ENCODE measurements around the gene C19orf47. TPM values are rescaled to one million over a fixed set of nuclear protein-coding genes. Genes with fewer than 3 reads are reported as not detected.

Gene C19orf47
- total and polyA plus RNA-seq, 8 donors, result 0.58 to 59.7 (median 8.6) TPM

DNA sequence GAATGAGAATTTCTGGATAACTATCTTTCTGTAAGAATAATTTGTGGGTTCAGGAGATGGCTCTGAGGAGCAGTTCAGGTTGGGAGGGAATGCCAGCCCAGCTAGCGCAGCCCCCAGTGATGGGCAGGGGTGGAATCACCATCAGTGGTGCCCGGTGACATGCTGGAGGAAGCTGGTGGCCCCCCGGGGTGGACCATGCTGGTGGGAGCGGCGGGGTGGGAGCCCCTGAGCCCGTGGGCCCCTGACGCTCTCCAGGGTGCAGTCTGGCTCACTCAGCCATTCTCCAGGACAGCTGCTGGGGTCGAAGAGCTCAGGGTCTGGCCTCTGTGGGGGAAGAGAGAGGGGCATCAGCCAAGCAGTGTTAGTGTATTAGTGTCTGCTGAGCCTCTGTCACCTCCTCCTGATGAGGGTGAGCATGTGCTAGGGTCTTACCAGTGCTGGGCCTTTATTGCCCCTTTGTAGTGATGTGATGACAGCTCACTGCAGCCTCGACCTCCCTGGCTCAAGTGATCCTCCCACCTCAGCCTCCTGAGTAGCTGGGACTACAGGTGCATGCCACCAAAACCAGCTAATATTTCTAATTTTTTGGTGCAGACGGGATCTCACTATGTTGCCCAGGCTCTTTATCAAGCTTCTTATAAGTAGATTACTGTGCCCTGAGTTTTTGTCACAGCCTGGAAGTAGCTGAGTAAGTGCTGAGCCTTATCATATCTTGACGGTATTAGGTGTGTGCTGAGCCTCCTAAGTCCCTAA lies 31.4 kb upstream of the C19orf47 start:
- H3K4me1 ChIP-seq, result no peaks in the 10 kb centered on the region
- no peaks in the 10 kb centered on the region for H3K9me3 ChIP-seq
- intact Hi-C loops (cut with DNase I; ENCODE audit: low total_unique reads), result no loop called here
- TF ChIP-seq POLR2AphosphoS5 (IDR thresholded peaks at IDR 0.05), result no peak
- no peak for TF ChIP-seq POLR2A (IDR thresholded peaks at IDR 0.05)
- TF ChIP-seq, protein P1, sequence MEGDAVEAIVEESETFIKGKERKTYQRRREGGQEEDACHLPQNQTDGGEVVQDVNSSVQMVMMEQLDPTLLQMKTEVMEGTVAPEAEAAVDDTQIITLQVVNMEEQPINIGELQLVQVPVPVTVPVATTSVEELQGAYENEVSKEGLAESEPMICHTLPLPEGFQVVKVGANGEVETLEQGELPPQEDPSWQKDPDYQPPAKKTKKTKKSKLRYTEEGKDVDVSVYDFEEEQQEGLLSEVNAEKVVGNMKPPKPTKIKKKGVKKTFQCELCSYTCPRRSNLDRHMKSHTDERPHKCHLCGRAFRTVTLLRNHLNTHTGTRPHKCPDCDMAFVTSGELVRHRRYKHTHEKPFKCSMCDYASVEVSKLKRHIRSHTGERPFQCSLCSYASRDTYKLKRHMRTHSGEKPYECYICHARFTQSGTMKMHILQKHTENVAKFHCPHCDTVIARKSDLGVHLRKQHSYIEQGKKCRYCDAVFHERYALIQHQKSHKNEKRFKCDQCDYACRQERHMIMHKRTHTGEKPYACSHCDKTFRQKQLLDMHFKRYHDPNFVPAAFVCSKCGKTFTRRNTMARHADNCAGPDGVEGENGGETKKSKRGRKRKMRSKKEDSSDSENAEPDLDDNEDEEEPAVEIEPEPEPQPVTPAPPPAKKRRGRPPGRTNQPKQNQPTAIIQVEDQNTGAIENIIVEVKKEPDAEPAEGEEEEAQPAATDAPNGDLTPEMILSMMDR (IDR thresholded peaks at IDR 0.05), result no peak
- TF ChIP-seq EP300 (IDR thresholded peaks at IDR 0.05), result no peak
- no peak overlapping the region for H3K27ac ChIP-seq
- H3K4me3 ChIP-seq, result no peak overlapping the region
- no peak for DNase-seq
- WGBS, 5 donors, result 81 to 86% (median 84%) methylated on average over 10 to 11 of the region's 11 CpGs
- no peaks in the 10 kb centered on the region for H3K27me3 ChIP-seq
- peaks cover 17 to 65% (median 60%) of the 10 kb centered on the region in 4 donors for H3K36me3 ChIP-seq

DNA sequence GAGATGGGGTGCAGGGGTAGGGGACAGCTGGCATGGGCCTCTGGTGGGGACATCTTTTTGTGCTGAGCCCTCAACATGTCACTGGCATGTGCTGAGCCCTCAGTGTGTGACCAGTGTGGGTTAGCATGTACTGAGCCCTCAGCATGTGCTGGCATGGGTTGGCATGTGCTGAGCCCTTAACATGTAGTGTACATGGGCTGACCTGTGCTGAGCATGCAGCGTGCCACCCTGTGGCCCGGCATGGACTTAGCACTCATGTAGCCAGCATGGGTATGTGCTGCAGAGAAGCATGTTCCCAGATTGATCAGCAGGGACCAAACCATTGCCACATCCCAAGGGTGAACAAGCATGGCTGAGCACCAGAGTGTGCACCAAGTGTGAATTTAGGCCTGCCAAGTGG lies 30.3 kb upstream of the C19orf47 start:
- intact Hi-C loops (cut with DNase I; ENCODE audit: low total_unique reads), result no loop called here

DNA sequence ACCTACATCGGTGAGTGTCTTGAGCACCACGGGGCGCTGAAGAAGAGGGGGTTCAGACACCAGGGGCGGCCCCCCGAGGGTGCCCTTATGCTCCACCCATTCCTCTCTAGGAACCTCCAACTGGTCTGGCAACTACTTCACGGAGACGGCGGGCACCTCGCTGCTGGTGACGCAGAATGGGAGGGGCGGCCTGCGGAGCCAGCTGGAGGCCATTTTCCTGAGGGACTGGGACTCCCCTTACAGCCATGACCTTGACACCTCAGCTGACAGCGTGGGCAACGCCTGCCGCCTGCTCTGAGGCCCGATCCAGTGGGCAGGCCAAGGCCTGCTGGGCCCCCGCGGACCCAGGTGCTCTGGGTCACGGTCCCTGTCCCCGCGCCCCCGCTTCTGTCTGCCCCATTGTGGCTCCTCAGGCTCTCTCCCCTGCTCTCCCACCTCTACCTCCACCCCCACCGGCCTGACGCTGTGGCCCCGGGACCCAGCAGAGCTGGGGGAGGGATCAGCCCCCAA lies 29.7 kb upstream of the C19orf47 start:
- 90 to 95% (median 91%) methylated on average over 9 to 25 of the region's 25 CpGs for WGBS, 5 donors
- TF ChIP-seq POLR2AphosphoS5 (IDR thresholded peaks at IDR 0.05) (no peak), EP300 (IDR thresholded peaks at IDR 0.05) (no peak), POLR2A (IDR thresholded peaks at IDR 0.05) (no peak)
- TF ChIP-seq, protein P1 (IDR thresholded peaks at IDR 0.05), result no peak
- peaks cover 18 to 82% (median 77%) of the 10 kb centered on the region in 4 donors for H3K36me3 ChIP-seq
- no peaks in the 10 kb centered on the region for H3K27me3 ChIP-seq
- H3K9me3 ChIP-seq, result no peaks in the 10 kb centered on the region
- no peaks in the 10 kb centered on the region for H3K4me1 ChIP-seq
- H3K27ac ChIP-seq, result no peak overlapping the region
- DNase-seq, result no peak
- intact Hi-C loops (cut with DNase I; ENCODE audit: low total_unique reads), result no loop called here
- no peak overlapping the region for H3K4me3 ChIP-seq

More for the DNA sequence above, 30.3 kb upstream of the C19orf47 start:
- WGBS, 5 donors, result 60 to 100% (median 82%) methylated on average over 1 to 2 of the region's 2 CpGs
- H3K36me3 ChIP-seq, result peaks cover 17 to 76% (median 71%) of the 10 kb centered on the region in 4 donors
- H3K27ac ChIP-seq, result no peak overlapping the region
- no peaks in the 10 kb centered on the region for H3K27me3 ChIP-seq
- DNase-seq, result no peak
- H3K9me3 ChIP-seq, result no peaks in the 10 kb centered on the region
- TF ChIP-seq POLR2A (IDR thresholded peaks at IDR 0.05), result no peak
- no peak for TF ChIP-seq EP300 (IDR thresholded peaks at IDR 0.05)
- TF ChIP-seq, protein P1 (IDR thresholded peaks at IDR 0.05), result no peak
- no peak for TF ChIP-seq POLR2AphosphoS5 (IDR thresholded peaks at IDR 0.05)
- no peak overlapping the region for H3K4me3 ChIP-seq
- no peaks in the 10 kb centered on the region for H3K4me1 ChIP-seq

DNA sequence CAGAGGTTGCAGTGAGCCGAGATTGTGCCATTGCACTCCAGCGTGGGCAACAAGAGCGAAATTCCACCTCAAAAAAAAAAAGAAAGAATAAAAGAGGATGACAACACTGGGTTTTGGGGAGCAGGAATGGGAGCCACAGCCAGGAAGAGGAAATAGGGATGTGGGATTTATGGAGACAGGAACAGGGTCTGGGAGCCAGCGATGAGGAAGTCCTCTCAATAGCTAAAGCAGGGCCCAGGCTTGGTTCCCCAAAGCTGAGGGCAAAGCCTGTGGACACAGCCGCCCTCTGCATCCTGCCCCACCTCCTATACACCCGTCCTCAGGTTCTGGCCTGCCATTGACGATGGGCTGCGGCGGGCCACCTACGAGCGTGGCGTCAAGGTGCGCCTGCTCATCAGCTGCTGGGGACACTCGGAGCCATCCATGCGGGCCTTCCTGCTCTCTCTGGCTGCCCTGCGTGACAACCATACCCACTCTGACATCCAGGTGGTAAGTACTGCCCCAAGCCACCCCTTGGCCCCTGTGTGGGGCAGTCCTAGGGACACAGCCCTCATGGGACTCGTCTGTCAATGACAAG lies 28.2 kb upstream of the C19orf47 start:
- TF ChIP-seq, protein P1 (IDR thresholded peaks at IDR 0.05), result no peak
- TF ChIP-seq POLR2AphosphoS5 (IDR thresholded peaks at IDR 0.05) (no peak), POLR2A (IDR thresholded peaks at IDR 0.05) (no peak), EP300 (IDR thresholded peaks at IDR 0.05) (no peak)
- no peaks in the 10 kb centered on the region for H3K9me3 ChIP-seq
- H3K36me3 ChIP-seq, result peaks cover 28 to 98% (median 93%) of the 10 kb centered on the region in 4 donors
- intact Hi-C loops (cut with DNase I; ENCODE audit: low total_unique reads), result no loop called here
- H3K27me3 ChIP-seq, result no peaks in the 10 kb centered on the region
- DNase-seq, result no peak
- H3K27ac ChIP-seq, result no peak overlapping the region
- H3K4me1 ChIP-seq, result no peaks in the 10 kb centered on the region
- no peak overlapping the region for H3K4me3 ChIP-seq
- 81 to 95% (median 94%) methylated on average over 15 to 17 of the region's 17 CpGs for WGBS, 5 donors
